HCT116 (cell line): ENCODE data around the gene MAGEH1. TPM values are rescaled to one million over a fixed set of nuclear protein-coding genes. Genes with fewer than 3 reads are reported as not detected.
"Not testable (repeated sequence)": the region's sequence is repeated elsewhere in the genome, so short reads cannot be mapped to it uniquely, and the experiment has no call there.

Experiments used
- ATAC-seq: fragments of 200-7000 bp; cut with Tn5 transposase; 2 replicates; pipeline ENCODE4 v1.9.1; 2020; ENCODE audit warnings: mild to moderate bottlenecking, moderate library complexity
- BruUV-seq: library from RNA; stranded (reverse); fragments of 400-500 nt; replicated peaks from 2 replicates; lab custom pipeline; 2021; lab: Mats Ljungman, UMichigan
- CTCF ChIA-PET: fragments of 300-600 bp; sonication (Branson Sonifier 250); formaldehyde crosslinking; loops from one replicate; lab custom pipeline; 2021; ENCODE audit warnings: antibody characterized with exemption; lab: Charles Lee
- POLR2A ChIA-PET: fragments of 300-600, 350-600 bp; sonication (Branson Sonifier 250); formaldehyde crosslinking; loops from one replicate; lab custom pipeline; 2021; ENCODE audit warnings: antibody characterized with exemption; lab: Charles Lee
- RAD21 ChIA-PET, 2 experiments: fragments of 300-600 bp; sonication (Branson Sonifier 250); formaldehyde crosslinking; loops; one replicate each; lab custom pipeline; 2023; ENCODE audit warnings: low total read pairs in 2 of 2; ENCODE audit not compliant: uncharacterized antibody in 2 of 2, unreplicated experiment in 2 of 2, low non-redundant PET in 1 of 2; lab: Charles Lee
- DNase-seq: peaks from one replicate; pipeline ENCODE4 v3.0.0-alpha.2; 2010; ENCODE audit warnings: low read depth, low spot score
- H2AFZ ChIP-seq: fragments of 200-600 bp; shearing (Covaris generic), sonication (generic); 2 replicates; pipeline ENCODE4 v1.6.1; 2017; ENCODE audit warnings: low read depth, mixed run types, mixed read lengths, antibody characterized with exemption, low read length; ENCODE audit not compliant: poor library complexity, severe bottlenecking
- H3K27ac ChIP-seq: 2 replicates; pipeline ENCODE4 v1.5.1; 2012; ENCODE audit warnings: low read depth, low read length
- H3K27me3 ChIP-seq: fragments of 200-600 bp; sonication (generic); 2 replicates; pipeline ENCODE4 v1.6.1; 2016; ENCODE audit warnings: mixed run types, low read length, mixed read lengths; ENCODE audit not compliant: insufficient read depth
- H3K36me3 ChIP-seq, 2 experiments: fragments of 200-500 bp in 1 of 2; fragments of 200-600 bp in 1 of 2; sonication (Bioruptor generic) in 1 of 2; sonication (generic) in 1 of 2; 2 replicates each; pipeline versions ENCODE4 v1.5.1 to v1.6.1; 2014 to 2016; ENCODE audit warnings: low read length in 2 of 2, inconsistent platforms in 1 of 2, mixed read lengths in 1 of 2, mixed run types in 1 of 2; ENCODE audit not compliant: insufficient read depth in 2 of 2, control insufficient read depth in 1 of 2
- H3K4me1 ChIP-seq, 2 experiments: fragments of 200-600 bp in 1 of 2; sonication (generic) in 1 of 2; 2 replicates each; pipeline versions ENCODE4 v1.5.1 to v1.6.1; 2012 to 2017; ENCODE audit warnings: low read length in 2 of 2, inconsistent platforms in 1 of 2, mild to moderate bottlenecking in 1 of 2, mixed read lengths in 1 of 2, mixed run types in 1 of 2, moderate library complexity in 1 of 2; ENCODE audit not compliant: insufficient read depth in 2 of 2, control insufficient read depth in 1 of 2
- H3K4me2 ChIP-seq: fragments of 200-600 bp; sonication (generic); 2 replicates; pipeline ENCODE4 v1.6.1; 2017; ENCODE audit warnings: mixed run types, low read length, mixed read lengths
- H3K4me3 ChIP-seq, 2 experiments: fragments of 200-600 bp in 1 of 2; sonication (generic) in 1 of 2; replicated peaks in 1 of 2; 2 replicates each; pipeline ENCODE4 v1.5.1; 2011 to 2016; ENCODE audit warnings: low read length in 2 of 2, control low read depth in 1 of 2, low read depth in 1 of 2, mild to moderate bottlenecking in 1 of 2, mixed read lengths in 1 of 2, mixed run types in 1 of 2
- H3K79me2 ChIP-seq: fragments of 200-600 bp; sonication (generic); 2 replicates; pipeline ENCODE4 v1.6.1; 2017; ENCODE audit warnings: mild to moderate bottlenecking, mixed run types, low read length, moderate library complexity, mixed read lengths; ENCODE audit not compliant: insufficient read depth
- H3K9ac ChIP-seq: fragments of 200-600 bp; sonication (generic); 2 replicates; pipeline ENCODE4 v1.6.1; 2016; ENCODE audit warnings: low read length, mixed read lengths
- H3K9me2 ChIP-seq: fragments of 200-600 bp; sonication (generic), shearing (Covaris generic); 2 replicates; pipeline ENCODE4 v1.6.1; 2017; ENCODE audit warnings: mixed run types, mild to moderate bottlenecking, moderate library complexity; ENCODE audit not compliant: insufficient read depth
- H3K9me3 ChIP-seq, 2 experiments: fragments of 200-500 bp in 1 of 2; fragments of 200-600 bp in 1 of 2; sonication (Bioruptor generic) in 1 of 2; sonication (generic) in 1 of 2; 2 replicates each; pipeline ENCODE4 v1.6.1; 2014 to 2017; ENCODE audit warnings: low read length in 2 of 2, mixed read lengths in 2 of 2, inconsistent platforms in 1 of 2, low read depth in 1 of 2, mild to moderate bottlenecking in 1 of 2, mixed run types in 1 of 2, moderate library complexity in 1 of 2; ENCODE audit not compliant: control insufficient read depth in 1 of 2, insufficient read depth in 1 of 2
- H4K20me1 ChIP-seq: fragments of 200-600 bp; sonication (generic), shearing (Covaris generic); 2 replicates; pipeline ENCODE4 v1.6.1; 2017; ENCODE audit warnings: mixed run types, mild to moderate bottlenecking, moderate library complexity; ENCODE audit not compliant: insufficient read depth
- CBX3 ChIP-seq: IDR thresholded peaks from 2 replicates; pipeline ENCODE4 v1.6.1; 2012; ENCODE audit warnings: low read depth
- CTCF ChIP-seq, 3 experiments: fragments of 200-600 bp in 1 of 3; sonication (generic) in 1 of 3; IDR thresholded peaks in 2 of 3; conservative IDR thresholded peaks in 1 of 3; 2 replicates each; pipeline ENCODE4 v1.5.1; 2012 to 2017; ENCODE audit warnings: low read depth in 2 of 3, low read length in 2 of 3, antibody characterized with exemption in 1 of 3, borderline replicate concordance in 1 of 3, control low read depth in 1 of 3, mild to moderate bottlenecking in 1 of 3, mixed read lengths in 1 of 3, mixed run types in 1 of 3, moderate library complexity in 1 of 3; ENCODE audit not compliant: insufficient read depth in 1 of 3
- EGR1 ChIP-seq: IDR thresholded peaks from 2 replicates; pipeline ENCODE4 v1.6.1; 2012; ENCODE audit warnings: low read depth
- JUND ChIP-seq: IDR thresholded peaks from 2 replicates; pipeline ENCODE4 v1.6.1; 2012
- RAD21 ChIP-seq: IDR thresholded peaks from 2 replicates; pipeline ENCODE4 v1.6.1; 2012; ENCODE audit warnings: low read depth, mild to moderate bottlenecking
- SIN3A ChIP-seq: IDR thresholded peaks from 2 replicates; pipeline ENCODE4 v1.6.1; 2012; ENCODE audit warnings: low read depth
- SRF ChIP-seq: IDR thresholded peaks from 2 replicates; pipeline ENCODE4 v1.6.1; 2012; ENCODE audit warnings: low read depth
- ZFX ChIP-seq: fragments of 450-650 bp; IDR thresholded peaks from 2 replicates; pipeline ENCODE4 v1.6.1; 2017
- intact Hi-C: fragments of 100-400 bp; cut with micrococcal nuclease; formaldehyde crosslinking; loops from 2 replicates; pipeline ENCODE4 v1.10.0; 2022
- total RNA-seq: library from RNA; stranded (reverse); gene quantifications from one replicate; pipeline ENCODE4 v1.2.1, GENCODE V29; 2021; ENCODE audit not compliant: unreplicated experiment

Gene MAGEH1
- total RNA-seq, 1 experiment from 2014 or later: 0.20 TPM

- POLR2A ChIA-PET, BruUV-seq, H3K9ac ChIP-seq, H3K4me3 ChIP-seq, ATAC-seq, H3K27ac ChIP-seq, H3K79me2 ChIP-seq, CTCF ChIA-PET, H4K20me1 ChIP-seq, H3K9me3 ChIP-seq, DNase-seq, H3K27me3 ChIP-seq, H3K4me2 ChIP-seq, intact Hi-C loops, RAD21 ChIA-PET, H2AFZ ChIP-seq, H3K4me1 ChIP-seq, H3K36me3 ChIP-seq, H3K9me2 ChIP-seq: not testable (repeated sequence)
- peak; percentile 13; the same call in 1 of the 2 replicates for TF ChIP-seq RAD21
Observed at GRCh38 chrX:55427079-55427478, 24.8 kb upstream of the MAGEH1 start.

- H3K79me2 ChIP-seq, H3K4me3 ChIP-seq, intact Hi-C loops, BruUV-seq, H3K27me3 ChIP-seq, H3K4me2 ChIP-seq, DNase-seq, H2AFZ ChIP-seq, ATAC-seq, RAD21 ChIA-PET, H3K4me1 ChIP-seq, H3K27ac ChIP-seq, CTCF ChIA-PET, H3K9ac ChIP-seq, H4K20me1 ChIP-seq, H3K9me3 ChIP-seq, POLR2A ChIA-PET, H3K36me3 ChIP-seq, H3K9me2 ChIP-seq: not testable (repeated sequence)
Observed at GRCh38 chrX:55443468-55443867, 8.5 kb upstream of the MAGEH1 start.

- H3K9me3 ChIP-seq: no peaks in the 10 kb centered on the region
Observed at GRCh38 chrX:55450259-55450658, 1.7 kb upstream of the MAGEH1 start.

More at GRCh38 chrX:55450259-55450658, 1.7 kb upstream of the MAGEH1 start:
- no peaks in the 10 kb centered on the region for H3K4me1 ChIP-seq
- RAD21 ChIA-PET: no interaction called here
- CTCF ChIA-PET: no interaction called here
- no peak overlapping the region for H2AFZ ChIP-seq
- no peak for ATAC-seq
- H3K9me2 ChIP-seq: no peaks in the 10 kb centered on the region
- H3K9ac ChIP-seq: no peak overlapping the region
- H3K36me3 ChIP-seq: no peaks in the 10 kb centered on the region
- no peak overlapping the region for H3K27ac ChIP-seq
- no peaks in the 10 kb centered on the region for H3K79me2 ChIP-seq
- BruUV-seq: no TSS peak
- TF ChIP-seq RAD21 (peak; percentile 29; the same call in 1 of the 2 replicates), CBX3 (no peak), CTCF (IDR thresholded peaks at IDR 0.05 in 2 of 3, conservative IDR thresholded peaks at IDR 0.05 in 1 of 3; ENCODE audit: borderline replicate concordance in 1 of 3, insufficient read depth in 1 of 3, low read depth in 2 of 3, low read length in 2 of 3) (peak in 1 of 3 experiments; percentile 24; a peak in 2 of 6 replicates), SIN3A (no peak), EGR1 (no peak), JUND (no peak), SRF (no peak), ZFX (no peak)
- DNase-seq: no peak
- no peak overlapping the region for H3K4me2 ChIP-seq
- POLR2A ChIA-PET: interaction anchor here (0.6 kb wide), 1 partner anchor 793 kb away, joined by 3 read pairs; no protein-coding TSS in a partner anchor
- H4K20me1 ChIP-seq: no peaks in the 10 kb centered on the region
- intact Hi-C loops: no loop called here
- no peaks in the 10 kb centered on the region; the same call in 1 of the 2 replicates for H3K27me3 ChIP-seq
- no peak overlapping the region for H3K4me3 ChIP-seq
